GM19351 (cell line): Measurements from ENCODE around the gene PDE1A.
A peak's percentile ranks its signal among the peaks of the same experiment; 100 is the strongest.
"Not testable (repeated sequence)": the region's sequence is repeated elsewhere in the genome, so short reads cannot be mapped to it uniquely, and the experiment has no call there.

Experiments
- ATAC-seq: cut with Tn5 transposase; IDR thresholded peaks from one replicate; pipeline ENCODE4 v1.9.1; 2021; ENCODE audit warnings: mild to moderate bottlenecking, moderate library complexity; ENCODE audit not compliant: unreplicated experiment

Gene PDE1A

GRCh38 chr2:182281276-182281675 is 145.6 kb downstream of the PDE1A start:
- ATAC-seq = no peak

DNA sequence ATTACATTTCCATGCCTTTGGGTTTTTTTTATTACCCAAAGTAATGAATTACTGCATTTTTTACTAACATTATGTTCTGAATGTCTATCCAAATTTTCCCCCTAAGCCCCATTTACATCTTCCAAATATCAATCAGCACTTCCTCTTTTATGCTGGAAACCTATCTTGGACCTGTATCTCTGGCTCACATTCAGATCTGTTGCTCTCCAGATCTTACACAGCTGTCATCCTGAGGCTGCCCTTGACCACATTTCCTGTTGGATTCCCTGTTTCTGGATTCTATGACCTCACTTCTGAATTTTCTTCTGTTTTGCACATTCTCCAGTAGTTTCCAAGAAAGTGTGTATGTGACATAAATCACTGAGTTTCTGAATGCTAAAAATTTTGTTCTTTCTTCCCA is 146.7 kb downstream of the PDE1A start:
- ATAC-seq = no peak

GRCh38 chr2:182276662-182277061 is 150.2 kb downstream of the PDE1A start:
- not testable (repeated sequence) for ATAC-seq

DNA sequence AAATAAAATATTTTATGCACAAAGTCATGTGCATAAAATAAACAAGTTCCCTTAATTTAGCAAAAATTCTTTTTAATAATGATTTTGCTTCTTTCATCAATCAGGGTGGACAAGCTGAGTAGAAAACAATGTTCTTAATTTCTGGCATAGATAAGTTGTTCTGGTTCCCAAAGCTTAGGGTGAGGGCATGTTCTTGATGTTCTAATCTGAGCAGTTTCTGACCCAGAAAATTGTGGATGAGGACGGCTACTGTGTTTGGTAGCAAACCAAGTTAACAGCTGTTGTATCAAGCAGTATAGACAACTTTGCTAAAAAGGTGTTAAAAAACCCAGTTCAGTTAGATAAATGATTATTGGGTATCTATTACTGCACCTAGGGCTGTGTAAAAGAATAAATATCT is 158.9 kb downstream of the PDE1A start:
- ATAC-seq = no peak

GRCh38 chr2:182266909-182267308 is 159.9 kb downstream of the PDE1A start:
- no peak for ATAC-seq

DNA sequence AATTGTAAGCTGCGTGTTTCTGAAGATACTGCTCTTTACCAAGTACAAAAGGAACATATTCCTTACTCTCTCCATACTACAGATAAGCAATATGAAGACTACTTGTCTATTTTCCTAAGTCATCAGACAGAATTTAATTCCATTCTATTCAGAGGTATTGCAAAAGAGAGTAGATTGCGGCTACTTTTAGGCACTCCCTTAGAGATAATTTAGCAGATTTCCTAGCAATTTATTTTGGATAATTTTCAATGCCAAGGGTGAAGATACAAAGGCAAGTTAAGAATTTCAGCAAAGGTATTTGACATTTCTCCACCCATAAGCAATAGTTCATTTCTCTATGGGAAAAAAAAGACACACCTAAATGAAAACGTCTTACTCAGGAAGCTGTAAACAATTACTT is 161.1 kb downstream of the PDE1A start:
- ATAC-seq = no peak

GRCh38 chr2:182261860-182262387 is 164.9 kb downstream of the PDE1A start:
- ATAC-seq = no peak

DNA sequence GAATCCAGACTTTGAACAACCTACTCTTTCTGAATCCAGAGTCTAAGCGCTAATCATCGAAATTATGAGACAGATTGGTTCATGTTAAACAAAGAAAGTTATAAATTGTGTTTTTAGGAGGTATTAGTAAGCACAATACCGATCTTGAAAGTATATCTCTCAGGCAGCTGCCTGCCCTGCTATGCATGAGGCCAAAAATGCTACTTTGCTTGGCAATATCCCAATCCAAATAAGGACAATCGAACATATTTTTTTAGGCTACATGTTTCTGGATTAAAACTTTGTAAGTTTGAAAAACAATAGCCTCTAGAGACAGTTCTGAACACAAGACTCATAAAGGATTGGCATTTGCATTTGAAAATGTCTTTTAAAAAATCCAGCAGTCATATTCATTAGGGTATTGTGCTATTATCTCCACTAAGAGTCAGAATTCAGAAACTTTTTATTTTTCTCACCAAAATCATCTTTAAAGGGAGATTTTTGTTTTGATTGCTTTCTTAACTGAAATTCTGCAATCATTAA is 167.1 kb downstream of the PDE1A start:
- no peak for ATAC-seq

DNA sequence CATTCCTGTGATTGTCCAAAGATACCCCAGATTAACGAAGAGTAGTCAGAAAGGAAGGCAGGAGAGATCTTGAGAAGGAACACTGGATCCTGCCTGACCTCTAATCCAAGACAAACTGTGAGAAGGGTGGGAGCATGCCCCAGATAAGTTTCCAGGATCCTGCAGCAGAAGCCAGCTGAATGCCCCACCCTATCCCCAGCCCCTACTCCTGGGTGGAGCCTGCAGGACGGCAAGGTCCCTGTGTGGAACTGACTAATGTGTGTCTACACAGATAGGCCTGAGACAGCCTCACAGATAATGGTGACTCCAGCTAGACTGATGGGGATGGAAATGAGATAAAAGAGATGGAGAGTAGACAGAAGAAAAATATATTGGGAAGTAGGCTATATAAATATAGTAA is 174.3 kb downstream of the PDE1A start:
- no peak for ATAC-seq

DNA sequence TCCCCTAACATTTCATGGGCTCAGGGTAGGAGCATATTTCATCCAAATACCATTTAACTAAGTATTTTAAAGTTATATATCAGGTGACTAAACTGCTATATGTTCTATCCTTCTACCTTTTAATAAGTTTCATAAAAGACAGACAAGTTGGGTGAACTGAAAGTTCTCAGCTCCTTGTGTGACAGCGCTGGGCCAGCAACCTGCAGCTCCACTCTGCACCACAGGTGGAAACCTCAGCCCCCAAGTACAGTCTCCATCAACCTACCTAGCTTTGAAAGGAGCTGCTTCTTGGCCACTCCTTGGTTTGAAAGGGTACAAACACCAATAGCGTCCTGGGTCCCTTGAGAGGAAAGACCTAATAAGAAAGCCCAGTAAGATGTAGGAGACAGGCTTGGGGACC is 177.9 kb downstream of the PDE1A start:
- ATAC-seq = no peak

DNA sequence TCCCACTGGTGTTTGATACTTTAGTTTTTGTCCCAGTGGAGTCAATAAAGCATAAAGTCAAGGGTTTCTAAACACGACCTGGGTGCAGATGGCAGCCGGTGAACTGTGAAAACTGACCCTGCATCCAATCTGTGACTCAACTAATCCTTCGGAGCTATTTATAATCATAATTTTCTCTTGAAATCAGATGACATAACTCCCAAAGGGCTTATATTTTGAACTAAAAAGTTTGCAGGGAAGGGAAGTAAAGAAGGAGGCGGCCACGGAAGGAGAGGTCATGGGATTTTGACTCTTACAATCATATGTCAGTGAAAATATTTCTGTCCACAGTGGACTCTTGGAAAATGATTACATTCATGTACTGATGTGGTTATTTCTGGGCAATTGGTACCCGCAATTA is 178.5 kb downstream of the PDE1A start:
- no peak for ATAC-seq

DNA sequence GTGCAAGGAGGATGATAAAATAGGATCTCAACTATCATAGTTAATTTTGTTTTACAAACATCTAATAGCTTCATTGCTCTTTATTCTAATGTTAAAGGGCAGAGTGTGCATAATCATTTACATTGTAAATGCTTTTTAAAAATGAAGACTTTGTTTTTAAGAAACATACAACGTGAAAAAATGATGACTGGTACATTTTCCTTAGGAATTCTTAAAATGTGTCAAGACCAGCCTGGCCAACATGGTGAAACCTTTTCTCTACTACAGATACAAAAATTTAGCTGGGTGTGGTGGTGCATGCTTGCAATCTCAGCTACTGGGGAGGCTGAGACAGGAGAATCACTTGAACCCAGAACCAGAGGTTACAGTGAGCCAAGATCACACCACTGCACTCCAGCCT is 179.0 kb downstream of the PDE1A start:
- no peak for ATAC-seq

DNA sequence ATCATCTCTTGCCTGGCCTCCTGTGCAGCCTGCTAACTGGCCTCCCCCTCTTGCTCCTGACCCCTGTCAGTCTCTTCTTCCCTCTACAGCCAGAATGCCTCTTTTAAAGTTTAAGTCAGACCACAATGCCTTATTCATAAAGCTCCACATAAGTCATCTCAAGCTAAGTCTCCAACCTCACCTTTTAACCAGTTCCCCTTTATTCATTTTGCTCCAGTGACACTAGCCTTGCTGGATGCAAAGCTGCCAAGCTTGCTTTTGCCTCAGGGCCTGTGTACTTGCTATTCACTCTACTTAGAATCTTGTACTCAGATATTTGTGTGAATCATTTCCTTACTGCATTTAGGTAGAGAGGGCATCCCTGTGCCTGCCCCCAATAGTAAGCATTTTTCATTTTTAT is 180.9 kb downstream of the PDE1A start:
- ATAC-seq = peak; percentile 78

GRCh38 chr2:182242609-182243008 is 184.2 kb downstream of the PDE1A start:
- no peak for ATAC-seq

- ATAC-seq = no peak
These were observed 184.9 kb downstream of the PDE1A start for GRCh38 chr2:182241936-182242335.

DNA sequence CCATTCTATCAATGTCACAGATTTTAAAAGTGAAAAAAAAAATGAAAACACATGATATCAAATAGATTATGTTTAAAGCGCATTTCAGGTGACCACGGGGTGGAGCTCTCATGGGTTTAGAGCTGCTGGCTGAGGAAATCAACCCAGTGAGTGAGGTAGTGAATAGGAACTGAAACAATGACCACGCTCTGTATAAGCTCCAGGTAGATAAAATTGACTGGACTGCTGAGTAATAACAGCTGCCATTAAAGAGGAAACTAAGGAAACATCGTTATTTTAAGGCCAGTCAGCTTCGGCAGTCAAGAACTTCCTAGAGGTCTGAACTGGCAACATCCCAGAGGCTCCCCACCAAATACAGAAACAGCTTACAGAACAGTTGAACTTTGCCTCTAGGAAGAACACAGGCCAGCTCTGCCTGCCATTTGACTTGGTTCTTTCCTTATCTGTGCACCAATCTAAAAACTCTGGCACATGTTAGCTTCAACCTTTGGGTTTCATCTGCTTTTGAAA is 185.9 kb downstream of the PDE1A start:
- peak; percentile 100 for ATAC-seq

GRCh38 chr2:182230561-182230960 is 196.3 kb downstream of the PDE1A start:
- no peak for ATAC-seq

DNA sequence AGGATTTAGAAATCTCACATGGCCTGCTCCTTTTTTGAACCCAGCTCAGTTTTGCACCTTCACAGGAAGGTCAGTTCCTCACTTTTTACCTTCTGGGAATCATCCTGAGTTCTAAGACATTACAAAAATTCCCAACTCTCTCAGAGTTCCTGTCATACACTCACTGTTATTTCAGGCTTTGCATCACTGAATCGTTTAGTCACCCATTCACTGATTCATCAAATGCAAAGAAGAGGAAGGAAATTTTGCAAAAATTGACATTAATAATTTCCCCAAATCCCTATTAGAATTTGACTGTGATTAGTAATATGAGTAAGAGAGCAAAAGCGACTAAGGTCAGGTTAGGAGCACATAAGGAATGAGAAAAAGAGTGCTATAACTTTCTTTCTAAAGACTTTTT is 197.5 kb downstream of the PDE1A start:
- ATAC-seq = no peak

- ATAC-seq = no peak
These were observed 198.1 kb downstream of the PDE1A start for GRCh38 chr2:182228741-182229140.

GRCh38 chr2:182228073-182228473 is 198.8 kb downstream of the PDE1A start:
- ATAC-seq = no peak

GRCh38 chr2:182226807-182227206 is 200.0 kb downstream of the PDE1A start:
- no peak for ATAC-seq

DNA sequence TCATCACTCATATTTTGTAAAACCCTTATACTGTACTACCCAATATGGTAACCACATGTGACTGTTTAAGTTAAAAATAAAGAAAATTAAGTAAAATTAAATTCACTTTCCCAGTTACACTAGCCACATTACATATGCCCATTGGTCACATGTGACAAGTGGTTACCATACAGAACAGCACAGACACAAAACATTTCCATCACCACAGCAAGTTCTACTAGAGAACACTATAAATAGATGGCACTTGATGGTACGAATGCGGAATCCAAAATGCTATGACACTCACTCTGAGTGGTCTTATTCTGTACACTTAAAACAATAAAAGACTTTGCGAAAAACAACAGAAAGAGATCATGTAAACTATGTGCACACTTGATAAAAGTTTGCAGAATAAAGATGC is 202.2 kb downstream of the PDE1A start:
- ATAC-seq = no peak

GRCh38 chr2:182220998-182221397 is 205.8 kb downstream of the PDE1A start:
- no peak for ATAC-seq
